HG03520 (cell line): ENCODE measurements around the gene PIM2.

Source experiments
- ATAC-seq: cut with Tn5 transposase; IDR thresholded peaks from one replicate; pipeline ENCODE4 v1.9.1; 2021; ENCODE audit warnings: mild to moderate bottlenecking, moderate library complexity; ENCODE audit not compliant: unreplicated experiment

The PIM2 gene

DNA sequence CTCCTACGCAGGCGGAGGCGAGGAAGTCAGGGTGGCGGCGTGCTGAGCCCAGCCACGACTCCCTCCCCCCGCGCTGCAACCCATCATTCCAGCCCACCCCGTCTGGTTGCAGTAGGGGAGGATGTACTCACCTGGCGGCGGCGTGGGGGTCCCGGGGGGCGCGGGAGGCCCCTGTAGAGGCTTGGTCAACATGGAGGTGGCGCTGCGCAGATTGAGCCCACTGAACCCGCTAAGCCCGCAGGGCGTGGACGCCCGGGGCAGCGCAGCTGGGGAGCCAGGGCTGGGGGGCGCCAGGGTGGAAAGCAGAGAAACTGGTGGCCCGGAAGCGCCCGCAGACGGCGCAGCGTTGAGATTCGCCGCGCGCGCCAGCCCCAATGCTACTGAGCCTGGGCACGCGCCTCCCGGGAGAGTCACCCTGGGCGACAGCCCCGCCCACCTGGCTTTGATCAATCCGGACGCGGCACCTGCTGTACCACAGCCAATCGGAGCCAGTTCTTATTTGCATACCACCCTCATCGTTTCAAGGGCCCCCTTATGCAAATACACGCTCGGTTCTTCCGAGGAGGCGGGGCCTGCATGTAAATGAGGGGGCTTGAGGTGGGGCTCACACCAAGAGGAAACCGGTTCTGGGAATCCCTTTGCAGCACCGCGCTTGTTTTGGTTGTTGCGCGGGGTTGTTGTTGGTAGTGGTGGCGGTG is at the start of gene PIM2:
PIM2 (minus strand) TSS at position 382 of the 698 bp plus-strand sequence; CDS start at position 192, 190 bp downstream.
- ATAC-seq = peak; percentile 60

DNA sequence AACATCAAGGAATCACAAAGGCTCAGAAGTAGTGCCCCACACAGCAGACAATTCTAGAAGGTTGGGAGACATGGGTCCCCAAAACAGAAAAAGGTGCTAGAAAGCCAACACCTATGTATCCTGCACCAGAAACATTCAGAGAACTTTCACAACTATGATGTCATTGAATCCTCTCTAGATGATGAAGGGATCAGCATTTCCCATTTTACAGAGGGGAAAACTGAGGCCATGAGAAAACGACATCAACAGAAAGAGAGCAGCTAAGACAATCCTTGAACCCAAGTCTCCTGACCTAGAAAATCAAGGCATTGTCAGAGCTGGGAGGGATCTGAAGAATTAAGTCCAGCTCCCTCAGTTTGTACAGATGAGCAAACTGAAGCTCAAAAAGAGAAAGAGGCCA is 49.6 kb upstream of the PIM2 start:
- no peak for ATAC-seq

- no peak for ATAC-seq
Measured at GRCh38 chrX:48966796-48967579, 48.2 kb upstream of the PIM2 start.

DNA sequence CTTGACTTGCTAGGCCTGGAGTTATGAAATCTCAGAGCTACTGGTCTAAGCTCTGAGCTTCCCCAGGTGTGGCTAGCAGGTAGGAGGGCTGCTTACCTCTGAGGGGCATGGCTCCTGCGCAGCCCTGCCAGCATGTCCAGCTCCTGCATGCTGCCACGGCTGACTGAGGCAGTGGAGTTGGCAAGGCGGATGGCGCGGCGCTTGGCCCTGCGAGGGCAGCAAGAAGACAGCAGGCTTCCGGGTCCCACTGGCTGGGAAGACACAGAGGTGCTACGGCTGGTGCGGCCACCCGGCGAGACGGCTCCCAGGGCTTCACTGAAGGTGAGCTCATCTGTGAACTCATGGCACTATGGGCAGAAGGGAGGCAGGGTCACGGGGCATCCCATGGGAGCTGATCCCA is 47.1 kb upstream of the PIM2 start:
- no peak for ATAC-seq

- no peak for ATAC-seq
Measured at GRCh38 chrX:48961585-48962091, 42.8 kb upstream of the PIM2 start.

DNA sequence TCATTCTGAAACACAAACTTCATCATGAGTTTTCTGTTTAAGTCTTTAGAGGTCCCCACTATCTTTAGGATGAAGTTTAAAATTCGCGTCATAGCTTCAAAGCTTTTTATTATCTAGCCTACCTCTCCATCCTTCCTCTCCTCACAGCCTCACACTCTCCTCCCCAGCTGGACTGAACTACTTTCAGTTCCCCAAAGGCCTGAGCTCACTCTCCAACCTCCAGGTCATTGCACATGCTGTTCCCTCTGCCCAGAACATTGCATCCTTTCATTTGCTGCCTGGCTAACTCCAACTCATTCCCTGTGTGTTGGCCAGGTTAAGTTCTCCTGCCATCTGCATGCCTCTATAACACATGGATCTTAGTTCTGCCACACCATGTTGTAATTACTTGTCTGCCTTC is 41.5 kb upstream of the PIM2 start:
- no peak for ATAC-seq

GRCh38 chrX:48958635-48959094 is 39.8 kb upstream of the PIM2 start:
- ATAC-seq = no peak

DNA sequence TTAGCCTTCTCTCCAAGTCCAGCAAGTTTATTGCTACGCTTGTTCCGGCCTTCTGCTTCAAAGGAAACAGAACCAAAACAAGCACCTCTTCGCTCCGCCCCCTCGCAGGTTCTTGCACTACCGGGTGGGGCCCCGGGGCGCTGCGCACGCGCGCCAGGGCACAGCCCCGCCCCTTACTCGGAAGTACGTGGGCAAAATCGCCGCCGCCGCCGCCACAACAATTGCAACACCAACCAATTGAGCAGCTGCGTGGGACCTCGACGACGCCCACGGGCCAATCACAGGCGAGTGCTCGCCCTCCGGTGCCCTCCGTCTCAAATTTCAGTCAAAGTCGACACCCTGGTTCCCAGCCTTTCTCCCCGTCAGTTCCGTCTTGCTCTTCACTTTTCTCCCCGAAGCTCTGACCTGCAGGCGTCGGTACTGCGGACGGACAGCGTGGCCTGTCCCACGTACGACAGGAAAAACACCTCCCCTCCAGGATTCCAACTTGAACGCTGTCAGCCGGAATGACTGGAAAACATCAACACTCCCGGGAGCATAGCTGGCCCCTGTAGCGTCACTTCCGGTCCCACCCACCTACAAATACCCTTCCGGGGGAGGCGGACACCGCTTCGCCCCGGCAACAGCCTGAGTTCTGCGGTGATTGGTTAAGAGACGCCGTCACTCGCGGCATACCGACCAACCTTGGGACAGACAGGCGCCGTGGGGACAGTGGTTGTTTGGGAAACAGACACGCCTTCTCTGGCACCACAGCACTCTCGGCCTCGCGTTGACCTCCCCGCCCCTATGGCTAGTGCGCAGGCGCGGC is 39.2 kb upstream of the PIM2 start:
- ATAC-seq = peak; percentile 79

GRCh38 chrX:48957477-48957826 is 38.6 kb upstream of the PIM2 start, which contains the start of gene OTUD5:
Gene OTUD5, minus strand, starts transcription at chrX:48957607. Its CDS starts 37 bp downstream, at chrX:48957570.
- peak; percentile 22 for ATAC-seq

- ATAC-seq = peak; percentile 4
Measured at GRCh38 chrX:48956728-48957414, 38.0 kb upstream of the PIM2 start.

- ATAC-seq = no peak
Measured at GRCh38 chrX:48948589-48948988, 29.8 kb upstream of the PIM2 start.

DNA sequence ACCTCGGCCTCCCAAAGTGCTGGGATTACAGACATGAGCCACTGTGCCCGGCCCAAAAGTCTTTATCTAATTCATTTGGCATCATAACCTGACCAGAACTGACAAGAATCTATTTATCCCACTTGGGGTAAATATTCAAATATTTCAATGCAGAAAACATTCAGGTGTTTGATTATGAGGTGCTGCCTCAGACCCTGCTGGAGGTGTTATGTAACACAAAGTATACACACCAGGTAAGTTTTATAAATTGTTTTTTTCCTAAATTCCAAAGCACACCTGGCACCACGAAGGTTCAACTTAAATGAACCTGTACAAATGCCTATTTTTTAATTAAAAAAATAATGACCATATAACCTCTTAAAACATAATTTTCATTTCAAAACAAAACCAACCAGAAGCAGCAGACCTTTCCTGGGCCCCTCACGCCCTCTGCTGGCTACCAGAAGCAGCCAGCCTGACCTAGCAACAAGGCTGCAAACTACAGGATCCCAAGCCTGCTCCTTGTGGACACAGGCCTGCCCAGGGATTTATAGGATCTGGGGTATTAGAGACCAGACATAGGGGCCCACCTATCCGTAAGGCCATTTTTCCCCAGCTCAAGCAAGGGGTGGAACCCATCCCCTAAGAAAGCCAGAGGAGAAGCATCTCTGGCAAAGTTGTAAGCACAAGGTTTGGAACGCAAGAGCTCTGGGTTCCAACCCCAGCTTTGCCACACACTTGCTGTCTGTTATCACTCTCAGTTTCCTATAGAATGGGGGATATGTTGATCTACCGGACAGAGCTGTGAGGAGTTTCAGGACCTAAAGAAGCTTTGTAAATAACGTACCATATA is 26.9 kb upstream of the PIM2 start:
- ATAC-seq = no peak

GRCh38 chrX:48942895-48943294 is 24.1 kb upstream of the PIM2 start:
- ATAC-seq = no peak

DNA sequence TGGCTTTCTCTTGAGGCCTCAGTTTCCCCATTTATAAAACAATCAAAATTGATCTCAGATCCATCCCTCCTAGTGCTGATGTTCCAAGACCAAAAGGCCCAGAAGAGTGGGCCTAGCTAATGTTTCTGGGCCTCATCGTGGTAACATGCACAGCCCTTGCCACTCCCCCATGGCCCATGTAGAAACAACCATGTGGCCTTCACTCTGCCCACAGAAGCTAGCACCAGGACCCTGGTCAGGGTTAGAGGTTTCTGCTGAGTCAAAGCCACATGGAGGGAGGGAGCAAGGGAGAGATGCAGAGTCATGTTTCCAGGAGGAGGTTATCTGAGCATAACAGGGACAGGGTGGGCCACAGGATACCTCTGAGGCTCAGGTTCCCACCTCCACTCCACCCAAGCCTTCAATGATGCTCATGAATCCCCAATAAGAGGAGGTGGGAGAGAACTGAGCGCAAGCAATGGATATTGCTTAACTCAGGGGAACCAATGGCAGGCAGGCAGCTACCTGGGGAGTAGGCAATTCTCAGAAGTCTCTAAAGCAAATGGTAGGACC is 21.7 kb upstream of the PIM2 start:
- ATAC-seq = no peak

- ATAC-seq = no peak
Measured at GRCh38 chrX:48939524-48940228, 20.9 kb upstream of the PIM2 start.

GRCh38 chrX:48938721-48939425 is 20.0 kb upstream of the PIM2 start:
- ATAC-seq = peak; percentile 56

- ATAC-seq = peak; percentile 68
Measured at GRCh38 chrX:48937054-48937907, 18.5 kb upstream of the PIM2 start.
